B cell (primary cell): ENCODE results near the gene LURAP1L. TPM values are rescaled to one million over a fixed set of nuclear protein-coding genes. Genes with fewer than 3 reads are reported as not detected.

ENCODE experiments used
- ATAC-seq: fragments of 200-7000 bp; cut with Tn5 transposase; one replicate; pipeline ENCODE4 v1.10.0; 2021; ENCODE audit warnings: low read depth, mild to moderate bottlenecking, moderate number of reproducible peaks, moderate library complexity
- CTCF ChIA-PET: fragments of 350-600 bp; sonication (Branson Sonifier 250); formaldehyde crosslinking; loops from one replicate; lab custom pipeline; 2021; ENCODE audit warnings: antibody characterized with exemption, inconsistent platforms; lab: Charles Lee
- POLR2A ChIA-PET: fragments of 350-600 bp; sonication (Branson Sonifier 250); formaldehyde crosslinking; loops from one replicate; lab custom pipeline; 2021; ENCODE audit warnings: antibody characterized with exemption; lab: Charles Lee
- DNase-seq: peaks from one replicate; pipeline ENCODE4 v3.0.0; 2013
- H2AFZ ChIP-seq: 2 replicates; pipeline ENCODE4 v1.6.1; 2012; ENCODE audit warnings: mild to moderate bottlenecking, low read depth, low read length; ENCODE audit not compliant: insufficient read depth, poor library complexity, severe bottlenecking
- H3K27ac ChIP-seq, 2 donors: 1 replicate in 1 of 2; 2 replicates in 1 of 2; pipeline ENCODE4 v1.5.1; 2012 to 2013; ENCODE audit warnings: low read length in 2 of 2, mild to moderate bottlenecking in 2 of 2, moderate library complexity in 1 of 2
- H3K27me3 ChIP-seq, 4 experiments: fragments of 200-600 bp in 1 of 4; sonication (generic) in 1 of 4; replicated peaks in 1 of 4; 1 replicate in 2 of 4; 2 replicates in 2 of 4; pipeline versions ENCODE4 v1.6.1 to v1.7.0; 2013 to 2016; ENCODE audit warnings: low read length in 3 of 4, mild to moderate bottlenecking in 2 of 4, mixed read lengths in 1 of 4, moderate library complexity in 1 of 4; ENCODE audit not compliant: insufficient read depth in 4 of 4, control insufficient read depth in 3 of 4; ENCODE audit errors: control extremely low read depth in 1 of 4
- H3K36me3 ChIP-seq, 2 experiments: replicated peaks in 1 of 2; 1 replicate in 1 of 2; 2 replicates in 1 of 2; pipeline versions ENCODE4 v1.6.1 to v1.7.1; 2013; ENCODE audit warnings: low read length in 1 of 2; ENCODE audit not compliant: insufficient read depth in 2 of 2, control insufficient read depth in 1 of 2; ENCODE audit errors: control extremely low read depth in 1 of 2, extremely low read depth in 1 of 2
- H3K4me1 ChIP-seq, 2 donors: fragments of 200-600 bp in 1 of 2; sonication (generic) in 1 of 2; 1 replicate in 1 of 2; 2 replicates in 1 of 2; pipeline versions ENCODE4 v1.5.1 to v1.6.1; 2013 to 2017; ENCODE audit warnings: low read length in 2 of 2; ENCODE audit not compliant: control insufficient read depth in 2 of 2, insufficient read depth in 2 of 2
- H3K4me2 ChIP-seq: replicated peaks from 2 replicates; pipeline ENCODE3; 2012; ENCODE audit warnings: mild to moderate bottlenecking, low read depth, low read length; ENCODE audit not compliant: poor library complexity, severe bottlenecking
- H3K4me3 ChIP-seq, 5 experiments: fragments of 200-600 bp in 1 of 5; sonication (generic) in 1 of 5; 1 replicate in 3 of 5; 2 replicates in 2 of 5; pipeline versions ENCODE4 v1.5.1 to v1.7.0; 2011 to 2016; ENCODE audit warnings: low read length in 4 of 5, mild to moderate bottlenecking in 4 of 5, low read depth in 2 of 5, control low read depth in 1 of 5, moderate library complexity in 1 of 5; ENCODE audit not compliant: insufficient read depth in 1 of 5; ENCODE audit errors: control extremely low read depth in 1 of 5, extremely low read depth in 1 of 5
- H3K79me2 ChIP-seq: fragments of 200-600 bp; sonication (generic); one replicate; pipeline ENCODE4 v1.6.0; 2016; ENCODE audit warnings: low read length; ENCODE audit not compliant: control insufficient read depth, insufficient read depth
- H3K9ac ChIP-seq: fragments of 200-600 bp; sonication (generic); 2 replicates; pipeline ENCODE4 v1.6.1; 2017; ENCODE audit warnings: mild to moderate bottlenecking, low read length, moderate library complexity
- H3K9me3 ChIP-seq, 3 donors: one replicate each; pipeline versions ENCODE4 v1.6.1 to v1.7.1; 2013; ENCODE audit warnings: low read length in 2 of 3; ENCODE audit not compliant: control insufficient read depth in 2 of 3, insufficient read depth in 1 of 3; ENCODE audit errors: control extremely low read depth in 1 of 3
- H4K20me1 ChIP-seq: 2 replicates; pipeline ENCODE4 v1.6.0; 2012; ENCODE audit warnings: mild to moderate bottlenecking, low read length; ENCODE audit not compliant: insufficient read depth, control insufficient read depth, poor library complexity, severe bottlenecking
- H3K27ac Mint-ChIP-seq: one replicate; pipeline ENCODE4 v1.8.0; 2021; ENCODE audit warnings: mixed read lengths
- H3K27me3 Mint-ChIP-seq: one replicate; pipeline ENCODE4 v1.8.0; 2021; ENCODE audit warnings: mixed read lengths
- H3K4me1 Mint-ChIP-seq: one replicate; pipeline ENCODE4 v1.8.0; 2021; ENCODE audit warnings: mixed read lengths
- H3K4me3 Mint-ChIP-seq: one replicate; pipeline ENCODE4 v1.8.0; 2021; ENCODE audit warnings: mixed read lengths
- H3K9me3 Mint-ChIP-seq: one replicate; pipeline ENCODE4 v1.8.0; 2022; ENCODE audit warnings: mixed read lengths; ENCODE audit not compliant: insufficient read depth
- CTCF ChIP-seq: fragments of 200-600 bp; IDR thresholded peaks from one replicate; pipeline ENCODE4 v1.8.0; 2022; ENCODE audit warnings: antibody characterized with exemption, mild to moderate bottlenecking
- EZH2 ChIP-seq: IDR thresholded peaks from 2 replicates; pipeline ENCODE4 v1.6.1; 2012; ENCODE audit warnings: borderline replicate concordance, low read depth, mild to moderate bottlenecking, moderate library complexity, low read length; ENCODE audit not compliant: insufficient read depth, poor library complexity, severe bottlenecking
- WGBS: methylation state at CpG from one replicate; pipeline ENCODE4 v1.1.5; 2013; ENCODE audit warnings: missing lambda C conversion rate; ENCODE audit not compliant: insufficient coverage; 5-methylcytosine and 5-hydroxymethylcytosine counted together
- intact Hi-C: fragments of 100-400 bp; cut with micrococcal nuclease; formaldehyde crosslinking; loops from one replicate; pipeline ENCODE4 v1.10.0; 2022
- polyA plus RNA-seq: library from polyadenylated mRNA; depleted of rRNA; stranded (reverse); fragments of >200 nt; gene quantifications from 2 replicates; pipeline ENCODE4 v1.2.3, GENCODE V29; 2012
- total RNA-seq, 2 donors: library from RNA; stranded (reverse); fragments of 120-200 nt in 1 of 2; gene quantifications; 1 replicate in 1 of 2; 2 replicates in 1 of 2; pipeline versions ENCODE4 v1.2.3 to v1.2.4, GENCODE V29; 2013 to 2022

The LURAP1L gene
- total and polyA plus RNA-seq, 2 donors (not counting 1 experiment from before 2014, with no cell fraction given): not detected

GRCh38 chr9:12759761-12760160, 15.1 kb upstream of the LURAP1L start:
- Histone ChIP-seq H3K27ac (no peak overlapping the region), H3K9me3 (no peaks in the 10 kb centered on the region), H3K4me2 (no peak overlapping the region), H3K36me3 (no peaks in the 10 kb centered on the region), H3K9ac (no peak overlapping the region), H3K27me3 (no peaks in the 10 kb centered on the region), H3K4me1 (no peaks in the 10 kb centered on the region), H2AFZ (no peak overlapping the region), H3K4me3 (no peak overlapping the region), H3K79me2 (no peaks in the 10 kb centered on the region), H4K20me1 (no peaks in the 10 kb centered on the region)
- no peaks in the 10 kb centered on the region for H3K27me3 Mint-ChIP-seq
- ChIA-PET POLR2A (no interaction called here), CTCF (no interaction called here)
- DNase-seq (no peak), ATAC-seq (no peak)
- WGBS: no CpG with 5 or more reads among the region's 1 CpG
- no peak overlapping the region for H3K4me3 Mint-ChIP-seq
- TF ChIP-seq EZH2 (no peak), CTCF (no peak)
- no peaks in the 10 kb centered on the region for H3K4me1 Mint-ChIP-seq
- no peaks in the 10 kb centered on the region for H3K9me3 Mint-ChIP-seq
- H3K27ac Mint-ChIP-seq: no peak overlapping the region
- intact Hi-C loops: no loop called here

- H3K9ac ChIP-seq: no peak overlapping the region
- H3K36me3 ChIP-seq: no peaks in the 10 kb centered on the region
- no peak overlapping the region for H3K4me2 ChIP-seq
- no peaks in the 10 kb centered on the region for H3K4me1 ChIP-seq
- WGBS: no CpG with 5 or more reads among the region's 2 CpGs
- H2AFZ ChIP-seq: no peak overlapping the region
- Mint-ChIP-seq H3K27ac (no peak overlapping the region), H3K4me1 (no peaks in the 10 kb centered on the region), H3K4me3 (no peak overlapping the region), H3K27me3 (no peaks in the 10 kb centered on the region), H3K9me3 (no peaks in the 10 kb centered on the region)
- no peak for TF ChIP-seq EZH2
- TF ChIP-seq CTCF: no peak
- POLR2A ChIA-PET: no interaction called here
- no peaks in the 10 kb centered on the region for H4K20me1 ChIP-seq
- ATAC-seq (no peak), DNase-seq (no peak)
- H3K27ac ChIP-seq: no peak overlapping the region
- no peaks in the 10 kb centered on the region for H3K9me3 ChIP-seq
- H3K4me3 ChIP-seq: no peak overlapping the region
- no peaks in the 10 kb centered on the region for H3K27me3 ChIP-seq
- intact Hi-C loops: no loop called here
- H3K79me2 ChIP-seq: no peaks in the 10 kb centered on the region
- CTCF ChIA-PET: no interaction called here
Observed at GRCh38 chr9:12760758-12761157, 14.1 kb upstream of the LURAP1L start.
